HCEC 1CT (cell line): Measurements from ENCODE around the gene PERCC1.
"Not testable (repeated sequence)": the region's sequence is repeated elsewhere in the genome, so short reads cannot be mapped to it uniquely, and the experiment has no call there.

Experiments used
- DNase-seq: peaks from one replicate; pipeline ENCODE4 v3.0.0-alpha.2; 2017

Gene PERCC1

GRCh38 chr16:1451702-1452392 is 21.0 kb downstream of the PERCC1 start:
- no peak for DNase-seq

DNA sequence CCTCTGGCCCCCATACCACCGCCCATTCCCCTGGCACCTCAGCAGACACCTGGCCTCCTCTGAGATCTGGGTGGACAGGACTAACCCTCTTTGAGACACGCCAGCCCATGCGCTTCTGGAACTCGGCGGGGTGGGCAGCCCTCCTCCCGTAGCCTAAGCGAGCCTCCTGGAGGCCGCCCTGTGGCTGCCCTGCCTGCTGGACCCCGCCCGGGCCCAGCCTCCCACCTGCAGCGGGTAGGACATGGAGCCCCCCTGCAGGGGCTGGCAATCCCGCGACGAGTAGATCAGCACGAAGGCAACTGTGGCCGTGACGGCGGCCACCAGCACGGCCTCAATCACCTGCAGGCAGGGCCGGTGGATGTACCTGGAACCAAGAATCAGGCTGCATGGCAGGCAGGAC is 21.7 kb downstream of the PERCC1 start:
- DNase-seq: no peak

- DNase-seq: no peak
Observed at GRCh38 chr16:1453316-1453715, 22.4 kb downstream of the PERCC1 start.

DNA sequence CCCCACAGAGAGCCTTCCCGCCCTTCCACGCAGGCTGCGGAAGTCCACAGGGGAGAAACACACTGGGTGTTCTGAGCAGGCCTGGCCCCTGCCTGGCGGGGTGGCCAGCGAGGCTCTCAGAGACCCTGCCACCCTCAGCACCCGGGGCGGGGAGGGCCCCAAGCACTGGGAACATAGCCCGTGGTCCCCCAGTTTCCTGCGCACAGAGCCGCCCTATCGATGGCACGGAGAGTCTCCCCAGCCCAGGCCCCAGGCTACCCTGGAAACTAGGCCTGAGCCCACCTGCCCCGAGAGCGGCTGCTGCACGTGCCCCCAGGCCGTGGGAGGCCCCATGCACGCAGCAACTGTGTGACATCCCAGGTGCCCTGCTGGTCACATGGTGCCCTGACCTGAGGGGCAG is 23.7 kb downstream of the PERCC1 start:
- DNase-seq: no peak

GRCh38 chr16:1455190-1456171 is 24.6 kb downstream of the PERCC1 start:
- DNase-seq: no peak

DNA sequence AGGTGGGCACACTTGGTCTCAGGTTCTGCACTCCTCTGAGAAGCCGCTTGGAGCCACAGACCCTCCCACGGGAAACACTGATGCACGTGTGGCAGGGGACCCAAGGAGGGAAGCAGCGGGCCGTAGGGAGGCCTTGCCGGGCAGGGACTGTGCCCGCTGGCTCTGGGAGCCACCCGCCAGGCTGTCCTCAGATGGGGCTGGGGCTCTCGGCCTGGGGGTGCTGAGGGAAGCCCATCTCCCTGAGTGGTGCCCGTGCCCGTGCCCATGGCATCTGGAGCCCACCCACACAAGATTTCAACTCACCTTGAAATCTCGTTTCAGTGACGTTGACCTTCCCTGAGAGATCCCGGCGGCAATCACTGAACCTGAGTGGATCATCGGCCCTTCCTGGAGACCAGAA is 26.1 kb downstream of the PERCC1 start:
- no peak for DNase-seq

GRCh38 chr16:1457489-1458245 is 26.8 kb downstream of the PERCC1 start:
- no peak for DNase-seq

- peak; percentile 26 for DNase-seq
Observed at GRCh38 chr16:1458336-1458976, 27.6 kb downstream of the PERCC1 start.

- DNase-seq: no peak
Observed at GRCh38 chr16:1458977-1459341, 28.1 kb downstream of the PERCC1 start.

- DNase-seq: no peak
Observed at GRCh38 chr16:1459967-1460366, 29.1 kb downstream of the PERCC1 start.

GRCh38 chr16:1460602-1461138 is 29.8 kb downstream of the PERCC1 start:
- DNase-seq: no peak

GRCh38 chr16:1461146-1461545 is 30.3 kb downstream of the PERCC1 start:
- no peak for DNase-seq

- DNase-seq: no peak
Observed at GRCh38 chr16:1464196-1464893, 33.5 kb downstream of the PERCC1 start.

DNA sequence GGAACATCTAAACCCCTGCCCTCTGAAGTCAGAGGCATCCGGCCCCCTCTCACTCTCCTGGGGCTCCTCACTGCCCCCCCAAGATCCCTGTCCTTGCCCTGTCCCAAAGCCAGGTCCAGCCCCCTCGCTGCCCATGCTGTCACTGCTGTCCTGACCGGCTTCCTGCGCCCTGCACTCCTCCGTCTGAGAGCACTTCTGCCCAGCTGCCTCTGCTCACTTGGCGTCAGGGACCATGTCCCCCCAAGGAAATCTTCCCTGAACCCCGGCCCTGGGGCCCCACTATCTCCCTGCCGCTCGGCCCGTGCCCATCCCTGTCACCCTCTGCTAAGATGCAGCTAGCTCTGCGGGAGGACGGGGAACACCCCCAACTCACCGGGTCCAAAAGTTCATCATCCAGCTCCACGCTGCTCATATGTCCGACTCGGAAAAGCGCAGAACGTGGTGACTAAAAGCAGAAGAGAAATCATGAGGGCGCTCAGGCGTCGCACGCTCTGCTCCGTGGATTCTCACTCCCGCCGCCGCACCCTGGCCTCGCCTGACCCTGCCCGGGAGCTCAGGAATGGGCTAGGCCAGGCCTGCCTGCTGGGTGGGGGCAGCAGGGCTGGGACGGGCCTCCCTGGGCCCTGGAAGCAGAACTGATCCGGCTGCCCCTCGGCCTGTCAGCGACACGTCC is 34.2 kb downstream of the PERCC1 start:
- DNase-seq: no peak

GRCh38 chr16:1465567-1465915 is 34.7 kb downstream of the PERCC1 start:
- DNase-seq: no peak

GRCh38 chr16:1466054-1466453 is 35.2 kb downstream of the PERCC1 start:
- DNase-seq: no peak

GRCh38 chr16:1466968-1467521 is 36.2 kb downstream of the PERCC1 start:
- no peak for DNase-seq

DNA sequence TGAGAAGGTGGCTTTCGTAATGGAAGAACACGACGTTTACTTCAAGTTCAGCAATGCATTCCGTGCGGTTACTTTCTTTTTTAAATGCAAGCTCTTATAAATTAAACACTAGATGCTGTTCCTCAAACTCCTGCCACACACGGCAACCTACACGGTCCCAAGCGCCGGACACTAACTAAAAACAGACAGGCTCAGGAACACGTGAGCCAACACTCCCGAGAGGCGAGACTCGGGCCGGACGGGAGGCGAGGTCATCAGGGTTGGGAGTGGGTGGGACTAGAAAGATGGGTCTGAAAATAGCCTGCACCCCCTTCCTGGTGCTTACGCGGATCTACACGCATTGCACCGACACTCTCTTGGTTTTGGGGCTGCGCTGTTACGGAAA is 37.5 kb downstream of the PERCC1 start:
- no peak for DNase-seq

DNA sequence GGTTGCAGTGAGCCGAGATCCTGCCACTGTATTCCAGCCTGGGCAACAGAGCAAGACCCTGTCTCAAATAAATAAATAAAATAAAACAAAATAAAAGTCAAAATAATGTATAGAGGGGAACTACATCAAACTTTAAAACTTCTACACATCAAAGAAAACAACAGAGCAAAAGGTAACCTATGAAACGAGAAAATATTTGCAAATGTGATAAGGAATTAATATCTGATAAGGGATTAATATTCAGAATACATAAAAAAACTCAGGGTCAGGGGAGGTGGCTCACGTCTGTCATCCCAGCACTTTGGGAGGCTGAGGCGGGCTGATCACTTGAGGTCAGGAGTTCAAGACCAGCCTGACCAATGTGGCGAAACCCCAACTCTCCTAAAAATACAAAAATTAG is 38.3 kb downstream of the PERCC1 start:
- DNase-seq: not testable (repeated sequence)

GRCh38 chr16:1469693-1470201 is 38.9 kb downstream of the PERCC1 start:
- DNase-seq: no peak
